Uterus (tissue), 2 donors: ENCODE data around the gene INPP1.

Source experiments
- POLR2A ChIP-seq, 2 donors: fragments of 450-650 bp; IDR thresholded peaks; one replicate each; pipeline ENCODE4 v1.6.1; 2016; ENCODE audit warnings: antibody characterized with exemption in 2 of 2, mild to moderate bottlenecking in 1 of 2, moderate library complexity in 1 of 2
- TF ChIP-seq, protein P1 (sequence below), 4 experiments: fragments of 200-600 bp in 2 of 4; fragments of 450-650 bp in 2 of 4; sonication (generic) in 2 of 4; IDR thresholded peaks; one replicate each; pipeline ENCODE4 v1.5.1; 2016 to 2019; ENCODE audit warnings: antibody characterized with exemption in 4 of 4, mild to moderate bottlenecking in 2 of 4, moderate library complexity in 1 of 4

- TF ChIP-seq, protein P1, sequence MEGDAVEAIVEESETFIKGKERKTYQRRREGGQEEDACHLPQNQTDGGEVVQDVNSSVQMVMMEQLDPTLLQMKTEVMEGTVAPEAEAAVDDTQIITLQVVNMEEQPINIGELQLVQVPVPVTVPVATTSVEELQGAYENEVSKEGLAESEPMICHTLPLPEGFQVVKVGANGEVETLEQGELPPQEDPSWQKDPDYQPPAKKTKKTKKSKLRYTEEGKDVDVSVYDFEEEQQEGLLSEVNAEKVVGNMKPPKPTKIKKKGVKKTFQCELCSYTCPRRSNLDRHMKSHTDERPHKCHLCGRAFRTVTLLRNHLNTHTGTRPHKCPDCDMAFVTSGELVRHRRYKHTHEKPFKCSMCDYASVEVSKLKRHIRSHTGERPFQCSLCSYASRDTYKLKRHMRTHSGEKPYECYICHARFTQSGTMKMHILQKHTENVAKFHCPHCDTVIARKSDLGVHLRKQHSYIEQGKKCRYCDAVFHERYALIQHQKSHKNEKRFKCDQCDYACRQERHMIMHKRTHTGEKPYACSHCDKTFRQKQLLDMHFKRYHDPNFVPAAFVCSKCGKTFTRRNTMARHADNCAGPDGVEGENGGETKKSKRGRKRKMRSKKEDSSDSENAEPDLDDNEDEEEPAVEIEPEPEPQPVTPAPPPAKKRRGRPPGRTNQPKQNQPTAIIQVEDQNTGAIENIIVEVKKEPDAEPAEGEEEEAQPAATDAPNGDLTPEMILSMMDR (IDR thresholded peaks at IDR 0.05), result no peak
- no peak for TF ChIP-seq POLR2A (IDR thresholded peaks at IDR 0.05)
These were observed 24.3 kb upstream of the INPP1 start for GRCh38 chr2:190318931-190319554.
